ENCODE data around the gene TUBGCP4.

Gene TUBGCP4

GRCh38 chr15:43406189-43406588, 35.3 kb downstream of the TUBGCP4 start:
- DNase-seq: no peak

- DNase-seq: no peak
These were observed 35.9 kb downstream of the TUBGCP4 start for GRCh38 chr15:43406808-43407207.

GRCh38 chr15:43408789-43409188, 37.9 kb downstream of the TUBGCP4 start:
- DNase-seq: no peak

GRCh38 chr15:43410572-43411214, 39.8 kb downstream of the TUBGCP4 start:
- no peak for DNase-seq

- DNase-seq: no peak
These were observed 41.2 kb downstream of the TUBGCP4 start for GRCh38 chr15:43412096-43412495.

- no peak for DNase-seq
These were observed 43.3 kb downstream of the TUBGCP4 start for GRCh38 chr15:43414196-43414595.

GRCh38 chr15:43420435-43420834, 49.5 kb downstream of the TUBGCP4 start:
- no peak for DNase-seq

GRCh38 chr15:43420876-43421275, 50.0 kb downstream of the TUBGCP4 start:
- no peak for DNase-seq

- no peak for DNase-seq
These were observed 52.9 kb downstream of the TUBGCP4 start for GRCh38 chr15:43423793-43424192.

GRCh38 chr15:43429687-43430086, 58.8 kb downstream of the TUBGCP4 start:
- DNase-seq: no peak

GRCh38 chr15:43433165-43433564, 62.3 kb downstream of the TUBGCP4 start:
- no peak for DNase-seq

GRCh38 chr15:43433661-43434303, 62.9 kb downstream of the TUBGCP4 start:
- DNase-seq: no peak

GRCh38 chr15:43434446-43434845, 63.5 kb downstream of the TUBGCP4 start:
- no peak for DNase-seq

GRCh38 chr15:43436395-43436794, 65.5 kb downstream of the TUBGCP4 start:
- DNase-seq: no peak

GRCh38 chr15:43439268-43439667, 68.4 kb downstream of the TUBGCP4 start:
- DNase-seq: no peak

- no peak for DNase-seq
These were observed 69.9 kb downstream of the TUBGCP4 start for GRCh38 chr15:43440721-43441281.

GRCh38 chr15:43441316-43441715, 70.4 kb downstream of the TUBGCP4 start:
- no peak for DNase-seq

GRCh38 chr15:43446344-43446743, 75.4 kb downstream of the TUBGCP4 start:
- no peak for DNase-seq

- no peak for DNase-seq
These were observed 79.1 kb downstream of the TUBGCP4 start for GRCh38 chr15:43449981-43450380.
